ENCODE results near the gene ACOT4. TPM values are rescaled to one million over a fixed set of nuclear protein-coding genes. Genes with fewer than 3 reads are reported as not detected.
A peak's percentile ranks its signal among the peaks of the same experiment; 100 is the strongest.
"Not testable (repeated sequence)": the region's sequence is repeated elsewhere in the genome, so short reads cannot be mapped to it uniquely, and the experiment has no call there.

Gene ACOT4, protein sequence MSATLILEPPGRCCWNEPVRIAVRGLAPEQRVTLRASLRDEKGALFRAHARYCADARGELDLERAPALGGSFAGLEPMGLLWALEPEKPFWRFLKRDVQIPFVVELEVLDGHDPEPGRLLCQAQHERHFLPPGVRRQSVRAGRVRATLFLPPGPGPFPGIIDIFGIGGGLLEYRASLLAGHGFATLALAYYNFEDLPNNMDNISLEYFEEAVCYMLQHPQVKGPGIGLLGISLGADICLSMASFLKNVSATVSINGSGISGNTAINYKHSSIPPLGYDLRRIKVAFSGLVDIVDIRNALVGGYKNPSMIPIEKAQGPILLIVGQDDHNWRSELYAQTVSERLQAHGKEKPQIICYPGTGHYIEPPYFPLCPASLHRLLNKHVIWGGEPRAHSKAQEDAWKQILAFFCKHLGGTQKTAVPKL
- total RNA-seq = 1 to 10 TPM; 3.1 to 4.0 TPM

DNA sequence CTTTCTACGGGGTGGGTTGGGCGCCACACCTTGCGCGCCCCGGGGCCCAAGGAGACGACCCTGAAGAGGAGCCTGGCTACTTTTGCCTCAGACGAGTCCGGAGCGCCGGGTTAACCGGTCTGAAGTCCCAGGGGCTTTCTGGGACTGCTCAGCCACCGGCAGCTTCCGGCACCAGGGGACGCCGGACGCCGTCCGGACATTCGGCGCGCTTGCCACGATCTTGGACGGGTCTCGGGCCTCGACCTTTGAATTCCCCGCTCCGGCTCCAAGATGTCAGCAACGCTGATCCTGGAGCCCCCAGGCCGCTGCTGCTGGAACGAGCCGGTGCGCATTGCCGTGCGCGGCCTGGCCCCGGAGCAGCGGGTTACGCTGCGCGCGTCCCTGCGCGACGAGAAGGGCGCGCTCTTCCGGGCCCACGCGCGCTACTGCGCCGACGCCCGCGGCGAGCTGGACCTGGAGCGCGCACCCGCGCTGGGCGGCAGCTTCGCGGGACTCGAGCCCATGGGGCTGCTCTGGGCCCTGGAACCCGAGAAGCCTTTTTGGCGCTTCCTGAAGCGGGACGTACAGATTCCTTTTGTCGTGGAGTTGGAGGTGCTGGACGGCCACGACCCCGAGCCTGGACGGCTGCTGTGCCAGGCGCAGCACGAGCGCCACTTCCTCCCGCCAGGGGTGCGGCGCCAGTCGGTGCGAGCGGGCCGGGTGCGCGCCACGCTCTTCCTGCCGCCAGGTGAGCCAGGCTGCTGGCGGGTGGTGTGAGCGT lies at the start of gene ACOT4:
ACOT4 (plus strand) TSS at position 184 of the 760 bp plus-strand sequence; CDS start at position 271, 87 bp downstream.
- peak; percentile 44 to 64 (median 56) for DNase-seq
- ATAC-seq = peak; percentile 87
- Histone ChIP-seq H3K4me3 (peak within 1 kb of the TSS; percentile 44 to 68), H3K27me3 (no peaks in the 10 kb centered on the region), H3K36me3 (replicated peaks in 1 of 2; ENCODE audit: insufficient read depth in 1 of 2, low read depth in 2 of 2) (no peaks in the 10 kb centered on the region), H3K9me3 (no peaks in the 10 kb centered on the region), H3K4me1 (peaks cover 7% of the 10 kb centered on the region), H3K27ac (peak within 1 kb of the TSS in 3 of 4 donors; percentile 43 to 71 (median 45))
- TF ChIP-seq, protein P1, sequence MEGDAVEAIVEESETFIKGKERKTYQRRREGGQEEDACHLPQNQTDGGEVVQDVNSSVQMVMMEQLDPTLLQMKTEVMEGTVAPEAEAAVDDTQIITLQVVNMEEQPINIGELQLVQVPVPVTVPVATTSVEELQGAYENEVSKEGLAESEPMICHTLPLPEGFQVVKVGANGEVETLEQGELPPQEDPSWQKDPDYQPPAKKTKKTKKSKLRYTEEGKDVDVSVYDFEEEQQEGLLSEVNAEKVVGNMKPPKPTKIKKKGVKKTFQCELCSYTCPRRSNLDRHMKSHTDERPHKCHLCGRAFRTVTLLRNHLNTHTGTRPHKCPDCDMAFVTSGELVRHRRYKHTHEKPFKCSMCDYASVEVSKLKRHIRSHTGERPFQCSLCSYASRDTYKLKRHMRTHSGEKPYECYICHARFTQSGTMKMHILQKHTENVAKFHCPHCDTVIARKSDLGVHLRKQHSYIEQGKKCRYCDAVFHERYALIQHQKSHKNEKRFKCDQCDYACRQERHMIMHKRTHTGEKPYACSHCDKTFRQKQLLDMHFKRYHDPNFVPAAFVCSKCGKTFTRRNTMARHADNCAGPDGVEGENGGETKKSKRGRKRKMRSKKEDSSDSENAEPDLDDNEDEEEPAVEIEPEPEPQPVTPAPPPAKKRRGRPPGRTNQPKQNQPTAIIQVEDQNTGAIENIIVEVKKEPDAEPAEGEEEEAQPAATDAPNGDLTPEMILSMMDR (IDR thresholded peaks at IDR 0.05) = peak in 5 of 7 experiments; percentile 26 to 58 (median 50)
- TF ChIP-seq POLR2A (IDR thresholded peaks at IDR 0.05) = peak; percentile 27 to 62 (median 42)
- WGBS, 2 donors = 3 to 6% methylated on average over 6 to 79 of the region's 89 CpGs
- intact Hi-C loops (cut with DNase I) = no loop called here

DNA sequence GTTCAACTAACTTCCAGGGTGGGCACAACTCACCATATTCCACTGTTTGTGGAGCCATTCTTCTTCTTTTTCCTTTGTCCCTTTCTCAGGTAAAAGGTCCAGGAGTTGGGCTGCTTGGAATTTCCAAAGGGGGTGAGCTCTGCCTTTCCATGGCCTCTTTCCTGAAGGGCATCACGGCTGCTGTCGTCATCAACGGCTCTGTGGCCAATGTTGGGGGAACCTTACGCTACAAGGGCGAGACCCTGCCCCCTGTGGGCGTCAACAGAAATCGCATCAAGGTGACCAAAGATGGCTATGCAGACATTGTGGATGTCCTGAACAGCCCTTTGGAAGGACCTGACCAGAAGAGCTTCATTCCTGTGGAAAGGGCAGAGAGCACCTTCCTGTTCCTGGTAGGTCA lies 48.7 kb upstream of the ACOT4 start:
- H3K27ac ChIP-seq; H3K36me3 ChIP-seq (replicated peaks in 1 of 2; ENCODE audit: insufficient read depth in 1 of 2, low read depth in 2 of 2); ATAC-seq; H3K4me1 ChIP-seq; H3K27me3 ChIP-seq; H3K4me3 ChIP-seq; H3K9me3 ChIP-seq; intact Hi-C loops (cut with DNase I); DNase-seq: not testable (repeated sequence)
- 75% methylated on average over 4 of the region's 7 CpGs; no CpG with 5 or more reads in 1 of the 2 donors for WGBS, 2 donors

DNA sequence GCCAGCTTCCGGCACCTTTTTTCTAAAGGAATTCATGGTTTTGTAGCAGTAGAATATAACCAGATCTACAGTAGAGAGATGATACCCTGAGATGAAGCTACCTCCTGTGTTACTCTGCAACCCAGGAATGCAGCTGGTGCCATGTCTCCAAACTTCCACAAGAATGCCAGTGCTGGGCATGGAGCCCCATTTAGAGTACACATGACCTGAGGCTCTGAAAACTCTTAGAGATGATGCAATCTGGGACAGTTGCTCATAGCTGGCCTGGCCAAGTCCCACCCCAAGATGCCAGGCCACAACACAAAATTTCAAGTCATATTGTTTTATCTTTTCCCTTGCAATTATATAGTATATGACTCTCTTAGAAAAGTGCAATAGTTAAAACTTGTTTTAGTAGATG lies 46.3 kb upstream of the ACOT4 start:
- ATAC-seq; intact Hi-C loops (cut with DNase I); H3K27ac ChIP-seq; H3K9me3 ChIP-seq; DNase-seq; H3K27me3 ChIP-seq; H3K4me3 ChIP-seq; H3K36me3 ChIP-seq (replicated peaks in 1 of 2; ENCODE audit: insufficient read depth in 1 of 2, low read depth in 2 of 2); H3K4me1 ChIP-seq: not testable (repeated sequence)
- no CpG with 5 or more reads among the region's 1 CpG for WGBS, 2 donors

DNA sequence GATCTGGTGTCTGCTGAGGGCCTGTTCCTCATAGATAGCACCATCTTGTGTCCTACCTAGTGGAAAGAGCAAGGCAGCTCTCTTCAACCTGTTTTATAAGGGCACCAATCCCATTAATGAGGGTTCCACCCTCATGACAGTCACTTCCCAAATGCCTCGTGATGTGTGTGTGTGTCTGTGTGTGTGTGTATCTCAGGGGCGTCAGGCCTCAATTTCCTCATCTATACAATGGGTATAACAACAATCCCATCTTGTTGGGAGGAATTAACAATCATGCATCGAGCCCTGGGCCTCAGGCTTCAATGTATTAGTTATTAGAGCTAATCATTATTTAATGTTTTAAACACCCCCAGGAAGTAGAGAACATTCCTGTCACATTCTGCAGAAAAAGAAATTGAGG lies 42.6 kb upstream of the ACOT4 start:
- DNase-seq; ATAC-seq; H3K4me3 ChIP-seq; H3K27ac ChIP-seq; intact Hi-C loops (cut with DNase I); H3K36me3 ChIP-seq (replicated peaks in 1 of 2; ENCODE audit: insufficient read depth in 1 of 2, low read depth in 2 of 2); H3K9me3 ChIP-seq; H3K27me3 ChIP-seq; H3K4me1 ChIP-seq: not testable (repeated sequence)
- WGBS, 2 donors = 89 to 100% methylated on average over 2 to 3 of the region's 3 CpGs

DNA sequence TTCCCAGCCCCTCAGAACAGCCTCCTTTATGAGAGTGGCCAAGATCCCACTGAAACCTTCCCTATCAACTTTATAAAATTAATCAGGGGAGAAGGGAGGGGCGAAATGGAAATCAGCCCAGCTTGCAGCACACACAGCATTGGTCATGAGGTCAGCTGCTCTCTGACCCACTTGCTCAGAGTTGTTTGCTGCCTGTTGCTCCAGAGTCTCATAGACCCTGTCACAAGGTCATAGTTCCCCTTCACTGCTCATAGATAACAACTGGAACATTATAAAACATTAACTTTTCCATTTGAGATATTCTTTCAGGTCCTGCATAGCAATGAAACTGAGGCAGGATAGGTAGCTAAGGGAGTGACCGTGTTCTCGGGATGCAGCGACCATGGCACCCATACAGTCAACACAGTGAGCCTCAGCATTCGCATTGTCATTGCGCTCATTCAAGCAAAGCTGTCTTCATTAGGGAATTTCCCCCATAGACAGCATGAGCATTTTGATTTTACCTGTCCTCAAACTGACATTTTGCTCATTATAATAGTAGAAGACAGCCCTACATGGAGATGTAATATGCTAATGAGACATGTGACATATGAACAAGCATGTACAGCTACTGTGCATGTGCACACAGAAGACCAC lies 41.7 kb upstream of the ACOT4 start:
- DNase-seq; H3K27me3 ChIP-seq; H3K9me3 ChIP-seq; H3K36me3 ChIP-seq (replicated peaks in 1 of 2; ENCODE audit: insufficient read depth in 1 of 2, low read depth in 2 of 2); ATAC-seq; H3K4me1 ChIP-seq; intact Hi-C loops (cut with DNase I); H3K27ac ChIP-seq; H3K4me3 ChIP-seq: not testable (repeated sequence)
- 80 to 95% methylated on average over 1 to 4 of the region's 6 CpGs for WGBS, 2 donors

DNA sequence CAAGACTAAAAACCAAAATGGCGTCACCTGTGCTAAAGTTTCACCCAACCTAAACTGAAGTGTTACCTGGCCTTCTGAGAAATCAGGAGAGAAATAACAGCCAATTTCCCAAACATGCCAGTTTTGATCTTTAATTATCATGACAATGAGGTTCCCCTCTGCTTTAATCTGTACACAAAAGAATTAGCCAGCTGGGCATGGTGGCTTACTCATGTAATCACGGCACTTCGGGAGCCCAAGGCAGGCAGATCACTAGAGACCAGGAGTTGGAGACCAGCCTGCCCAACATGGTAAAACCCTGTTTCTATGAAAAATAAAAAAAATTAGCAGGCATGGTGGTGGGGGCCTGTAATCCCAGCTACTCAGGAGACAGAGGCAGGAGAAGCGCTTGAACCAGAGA lies 37.8 kb upstream of the ACOT4 start:
- Histone ChIP-seq H3K4me1 (no peaks in the 10 kb centered on the region), H3K4me3 (no peak overlapping the region), H3K9me3 (no peaks in the 10 kb centered on the region), H3K36me3 (replicated peaks in 1 of 2; ENCODE audit: insufficient read depth in 1 of 2, low read depth in 2 of 2) (no peaks in the 10 kb centered on the region), H3K27ac (no peak overlapping the region), H3K27me3 (no peaks in the 10 kb centered on the region)
- TF ChIP-seq POLR2A (IDR thresholded peaks at IDR 0.05) = no peak
- TF ChIP-seq, protein P1 (IDR thresholded peaks at IDR 0.05) = no peak
- no peak for DNase-seq
- WGBS, 2 donors = 100% methylated on average over 4 of the region's 4 CpGs; no CpG with 5 or more reads in 1 of the 2 donors
- intact Hi-C loops (cut with DNase I) = no loop called here
- no peak for ATAC-seq

DNA sequence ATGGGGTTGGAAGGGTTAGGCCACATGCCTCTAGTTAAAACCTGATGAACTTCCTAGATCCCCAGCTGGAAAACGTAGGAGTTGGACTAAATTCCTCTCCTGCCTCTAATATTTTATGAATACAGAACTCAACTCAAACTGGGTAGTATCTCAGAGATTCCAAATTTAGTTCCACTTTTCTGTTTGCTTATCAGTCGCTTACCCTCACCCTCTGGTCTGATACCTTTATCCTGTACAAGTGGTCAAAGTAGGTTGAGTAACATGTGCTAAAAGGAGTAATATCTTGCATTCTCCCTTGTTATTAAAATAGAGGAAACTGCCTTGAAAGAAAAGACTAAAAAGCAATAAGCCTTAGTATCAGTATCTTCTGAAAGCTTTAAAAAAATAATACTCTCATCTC lies 34.5 kb upstream of the ACOT4 start:
- H3K9me3 ChIP-seq; H3K27ac ChIP-seq; DNase-seq; intact Hi-C loops (cut with DNase I); H3K36me3 ChIP-seq (replicated peaks in 1 of 2; ENCODE audit: insufficient read depth in 1 of 2, low read depth in 2 of 2); H3K4me1 ChIP-seq; ATAC-seq; H3K4me3 ChIP-seq; H3K27me3 ChIP-seq: not testable (repeated sequence)
- 44% methylated on average over 2 of the region's 2 CpGs; no CpG with 5 or more reads in 1 of the 2 donors for WGBS, 2 donors

DNA sequence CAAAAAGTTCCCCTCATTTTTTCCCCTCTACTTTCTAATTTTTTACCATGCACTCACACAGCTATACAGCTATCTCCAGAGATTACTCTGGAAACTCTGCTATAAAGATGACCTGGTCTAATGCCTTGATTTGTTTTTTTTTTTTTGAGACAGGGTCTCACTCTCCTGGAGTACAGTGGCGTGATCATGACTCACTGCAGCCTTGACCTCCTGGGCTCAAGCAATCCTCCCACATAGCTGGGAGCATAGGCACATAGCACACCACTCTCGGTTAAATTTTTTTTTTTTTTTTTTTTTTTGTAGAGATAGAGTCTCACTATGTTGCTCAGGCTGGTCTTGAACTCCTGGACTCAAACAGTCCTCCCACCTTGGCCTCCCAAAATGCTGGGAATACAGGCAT lies 33.4 kb upstream of the ACOT4 start:
- 80% methylated on average over 1 of the region's 2 CpGs; no CpG with 5 or more reads in 1 of the 2 donors for WGBS, 2 donors
- H3K4me1 ChIP-seq; intact Hi-C loops (cut with DNase I); H3K9me3 ChIP-seq; DNase-seq; H3K27me3 ChIP-seq; H3K36me3 ChIP-seq (replicated peaks in 1 of 2; ENCODE audit: insufficient read depth in 1 of 2, low read depth in 2 of 2); H3K4me3 ChIP-seq; H3K27ac ChIP-seq; ATAC-seq: not testable (repeated sequence)

DNA sequence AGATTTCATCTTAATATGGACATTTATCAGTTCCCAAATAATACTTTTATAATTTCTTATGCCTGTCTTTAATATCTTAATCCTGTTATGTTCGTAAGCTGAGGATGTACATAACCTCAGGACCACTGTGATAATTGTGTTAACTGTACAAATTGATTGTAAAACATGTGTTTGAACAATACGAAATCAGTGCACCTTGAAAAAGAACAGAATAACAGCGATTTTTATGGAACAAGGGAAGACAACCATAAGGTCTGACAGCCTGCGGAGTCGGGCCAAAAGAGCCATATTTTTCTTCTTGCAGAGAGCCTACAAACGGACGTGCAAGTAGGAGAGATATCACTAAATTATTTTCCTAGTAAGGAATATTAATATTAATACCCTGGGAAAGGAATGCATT lies 29.4 kb upstream of the ACOT4 start:
- H3K27me3 ChIP-seq; H3K4me3 ChIP-seq; H3K9me3 ChIP-seq; H3K36me3 ChIP-seq (replicated peaks in 1 of 2; ENCODE audit: insufficient read depth in 1 of 2, low read depth in 2 of 2); H3K27ac ChIP-seq; ATAC-seq; DNase-seq: not testable (repeated sequence)
- intact Hi-C loops (cut with DNase I) = loop anchor here (10.0 kb wide), 1 partner anchor 47 kb away; no protein-coding TSS in a partner anchor
- H3K4me1 ChIP-seq = peaks cover 12% of the 10 kb centered on the region
- 93 to 94% methylated on average over 7 of the region's 7 CpGs for WGBS, 2 donors

All from body of pancreas (tissue), 4 donors.